ENCODE measurements around the gene RNF113B.

Gene RNF113B

DNA sequence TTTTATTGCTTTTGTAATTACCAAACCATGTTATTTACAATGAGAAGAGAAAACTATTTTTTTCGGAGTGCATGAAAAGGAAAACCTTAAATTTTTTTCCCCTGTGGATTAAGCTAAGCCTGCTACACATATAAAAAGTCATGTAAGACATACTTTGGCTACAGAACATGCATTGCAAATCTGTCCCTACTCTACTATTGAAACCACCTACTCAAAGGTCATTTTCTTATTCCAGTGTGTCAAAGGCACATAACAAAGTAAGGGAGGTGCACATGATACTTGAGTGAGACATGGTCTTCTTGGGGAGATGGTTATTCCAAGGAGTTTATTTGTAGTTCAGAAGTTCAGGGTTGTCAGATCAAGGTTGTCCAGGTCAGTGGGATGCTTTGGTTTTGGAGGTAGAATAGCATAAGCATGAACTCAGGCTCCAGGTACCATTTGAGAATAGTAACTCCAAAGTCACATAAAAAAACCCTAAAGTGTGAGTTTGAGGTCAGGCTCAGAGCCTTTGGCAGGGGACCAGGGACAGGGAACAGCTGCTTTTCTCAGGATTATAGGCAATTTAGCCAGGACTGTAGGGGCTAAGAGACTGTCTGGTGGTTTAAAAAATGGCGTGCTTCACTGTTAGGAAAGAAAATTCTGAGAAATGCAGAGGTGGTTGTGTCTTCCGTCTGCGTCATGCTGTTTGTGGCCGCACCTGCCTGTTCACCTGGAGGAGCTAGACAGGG, 18.7 kb downstream of the RNF113B start:
- no peak overlapping the region for H3K4me3 ChIP-seq (ENCODE audit: control insufficient read depth, low read depth, low read length)
- no peak for DNase-seq (ENCODE audit: low read depth)
- TF ChIP-seq, protein P1, sequence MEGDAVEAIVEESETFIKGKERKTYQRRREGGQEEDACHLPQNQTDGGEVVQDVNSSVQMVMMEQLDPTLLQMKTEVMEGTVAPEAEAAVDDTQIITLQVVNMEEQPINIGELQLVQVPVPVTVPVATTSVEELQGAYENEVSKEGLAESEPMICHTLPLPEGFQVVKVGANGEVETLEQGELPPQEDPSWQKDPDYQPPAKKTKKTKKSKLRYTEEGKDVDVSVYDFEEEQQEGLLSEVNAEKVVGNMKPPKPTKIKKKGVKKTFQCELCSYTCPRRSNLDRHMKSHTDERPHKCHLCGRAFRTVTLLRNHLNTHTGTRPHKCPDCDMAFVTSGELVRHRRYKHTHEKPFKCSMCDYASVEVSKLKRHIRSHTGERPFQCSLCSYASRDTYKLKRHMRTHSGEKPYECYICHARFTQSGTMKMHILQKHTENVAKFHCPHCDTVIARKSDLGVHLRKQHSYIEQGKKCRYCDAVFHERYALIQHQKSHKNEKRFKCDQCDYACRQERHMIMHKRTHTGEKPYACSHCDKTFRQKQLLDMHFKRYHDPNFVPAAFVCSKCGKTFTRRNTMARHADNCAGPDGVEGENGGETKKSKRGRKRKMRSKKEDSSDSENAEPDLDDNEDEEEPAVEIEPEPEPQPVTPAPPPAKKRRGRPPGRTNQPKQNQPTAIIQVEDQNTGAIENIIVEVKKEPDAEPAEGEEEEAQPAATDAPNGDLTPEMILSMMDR (IDR thresholded peaks at IDR 0.05; ENCODE audit: control insufficient read depth, insufficient read depth, low read depth, low read length, missing control alignments), result no peak

DNA sequence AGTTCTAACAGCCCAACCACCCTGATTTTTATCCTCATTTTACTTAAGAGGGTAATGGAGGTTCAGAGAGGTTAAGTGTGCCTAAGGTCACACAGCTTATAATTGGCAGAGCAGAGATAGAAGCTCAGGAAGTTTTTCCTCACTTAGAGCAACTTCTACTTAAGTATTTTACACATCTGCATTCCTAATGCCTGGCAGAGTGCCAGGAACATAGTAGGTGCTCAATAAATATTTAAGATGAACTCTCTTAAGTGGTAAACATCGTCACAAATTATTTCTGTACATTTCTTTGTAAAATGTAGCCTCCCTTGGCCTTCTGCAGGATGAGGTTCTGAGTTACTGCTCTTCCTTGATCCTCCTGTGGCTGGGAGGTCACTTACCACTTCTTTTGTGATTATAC, 19.5 kb downstream of the RNF113B start:
- H3K4me3 ChIP-seq (ENCODE audit: control insufficient read depth, low read depth, low read length), result no peak overlapping the region
- no peak for DNase-seq (ENCODE audit: low read depth)
- TF ChIP-seq, protein P1 (IDR thresholded peaks at IDR 0.05; ENCODE audit: control insufficient read depth, insufficient read depth, low read depth, low read length, missing control alignments), result no peak

DNA sequence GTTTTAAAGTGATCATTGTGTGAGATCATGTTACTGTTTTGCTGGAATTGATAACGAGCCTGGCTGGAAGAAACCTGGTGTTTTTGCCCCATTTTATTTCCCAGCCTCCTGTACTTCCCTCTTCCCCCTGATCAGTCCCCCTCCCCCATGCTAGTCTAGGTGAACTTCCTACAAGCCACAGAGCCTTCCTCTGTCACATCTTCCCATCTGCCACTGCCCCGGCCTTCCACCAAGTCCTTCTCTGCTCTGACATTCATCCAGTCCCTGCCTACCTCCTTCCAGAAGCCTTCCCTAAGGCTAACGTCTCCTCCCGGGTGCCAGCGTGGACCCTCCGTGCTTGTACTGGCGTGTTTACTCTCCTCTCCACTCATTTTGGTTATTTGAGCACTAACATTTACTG, 19.9 kb downstream of the RNF113B start:
- DNase-seq (ENCODE audit: low read depth), result no peak
- H3K4me3 ChIP-seq (ENCODE audit: control insufficient read depth, low read depth, low read length), result no peak overlapping the region
- TF ChIP-seq, protein P1 (IDR thresholded peaks at IDR 0.05; ENCODE audit: control insufficient read depth, insufficient read depth, low read depth, low read length, missing control alignments), result no peak

GRCh38 chr13:98156259-98156658, 20.8 kb downstream of the RNF113B start:
- no peak for DNase-seq (ENCODE audit: low read depth)
- no peak overlapping the region for H3K4me3 ChIP-seq (ENCODE audit: control insufficient read depth, low read depth, low read length)
- TF ChIP-seq, protein P1 (IDR thresholded peaks at IDR 0.05; ENCODE audit: control insufficient read depth, insufficient read depth, low read depth, low read length, missing control alignments), result no peak

GRCh38 chr13:98155475-98156109, 21.5 kb downstream of the RNF113B start:
- no peak overlapping the region for H3K4me3 ChIP-seq (ENCODE audit: control insufficient read depth, low read depth, low read length)
- TF ChIP-seq, protein P1 (IDR thresholded peaks at IDR 0.05; ENCODE audit: control insufficient read depth, insufficient read depth, low read depth, low read length, missing control alignments), result no peak
- DNase-seq (ENCODE audit: low read depth), result no peak

DNA sequence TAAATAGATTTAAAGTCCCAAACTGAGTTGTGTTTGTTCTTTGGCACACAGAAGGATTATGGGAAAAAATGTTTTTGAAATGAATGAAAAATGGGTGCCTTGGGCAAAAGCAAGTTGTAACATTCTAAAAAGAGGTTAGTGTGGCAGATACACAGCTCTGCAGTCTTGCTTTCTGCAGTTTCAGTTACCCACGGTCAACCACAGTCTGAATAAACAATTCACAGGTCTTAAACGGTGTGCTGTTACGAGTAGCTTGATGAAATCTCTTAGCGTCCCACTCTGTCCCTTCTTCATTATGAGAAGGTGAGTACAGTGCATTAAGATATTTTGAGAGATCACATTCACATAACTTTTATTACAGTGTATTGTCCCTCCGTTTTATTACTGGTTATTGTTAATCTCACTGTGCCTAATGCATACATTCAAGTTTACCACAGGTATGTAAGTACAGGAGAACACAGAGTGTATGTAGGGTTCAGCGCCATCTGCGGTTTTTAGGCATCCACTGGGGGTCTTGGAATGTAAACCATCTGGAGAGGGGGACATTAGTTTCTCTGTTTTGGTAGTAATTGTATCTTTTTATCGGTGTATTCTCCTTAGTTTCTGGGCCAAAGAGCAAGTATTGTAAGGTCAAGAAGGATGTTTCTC, 26.1 kb downstream of the RNF113B start:
- DNase-seq (ENCODE audit: low read depth), result no peak
- no peak overlapping the region for H3K4me3 ChIP-seq (ENCODE audit: control insufficient read depth, low read depth, low read length)
- TF ChIP-seq, protein P1 (IDR thresholded peaks at IDR 0.05; ENCODE audit: control insufficient read depth, insufficient read depth, low read depth, low read length, missing control alignments), result no peak
